SU-DHL-6 (cell line): ENCODE results near the gene NAP1L4.

ENCODE experiments used
- EZH2phosphoT487 ChIP-seq: fragments of 200-600 bp; sonication (generic), shearing (Covaris generic); conservative IDR thresholded peaks from 2 replicates; pipeline ENCODE4 v1.6.1; 2018; ENCODE audit warnings: mild to moderate bottlenecking, antibody characterized with exemption, low read length, moderate library complexity, mixed read lengths
- TF ChIP-seq, protein P1 (sequence below): fragments of 200-600 bp; sonication (generic); IDR thresholded peaks from one replicate; pipeline ENCODE4 v1.5.1; 2017; ENCODE audit warnings: antibody characterized with exemption, mild to moderate bottlenecking, low read length, moderate library complexity; ENCODE audit not compliant: insufficient read depth, poor library complexity, severe bottlenecking

DNA sequence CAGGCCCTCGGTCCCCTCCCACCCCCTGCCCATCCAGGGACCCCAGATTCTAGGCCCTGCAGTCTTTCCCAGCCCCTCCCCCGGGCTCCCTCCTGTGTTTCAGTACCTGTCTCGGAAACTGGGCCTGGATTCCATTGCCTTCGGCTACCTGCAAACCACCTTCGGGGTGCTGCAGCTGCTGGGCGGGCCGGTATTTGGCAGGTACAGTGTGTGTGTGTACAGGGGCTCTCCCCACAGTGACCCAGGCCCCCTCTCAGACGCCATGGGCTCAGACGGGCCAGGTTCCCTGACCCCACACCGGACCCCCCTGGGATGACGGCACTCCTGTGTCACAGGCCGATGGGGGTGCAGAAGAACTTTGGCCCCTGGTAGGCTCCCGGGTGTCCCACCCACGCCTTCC is 84.0 kb downstream of the NAP1L4 start:
- TF ChIP-seq, protein P1, sequence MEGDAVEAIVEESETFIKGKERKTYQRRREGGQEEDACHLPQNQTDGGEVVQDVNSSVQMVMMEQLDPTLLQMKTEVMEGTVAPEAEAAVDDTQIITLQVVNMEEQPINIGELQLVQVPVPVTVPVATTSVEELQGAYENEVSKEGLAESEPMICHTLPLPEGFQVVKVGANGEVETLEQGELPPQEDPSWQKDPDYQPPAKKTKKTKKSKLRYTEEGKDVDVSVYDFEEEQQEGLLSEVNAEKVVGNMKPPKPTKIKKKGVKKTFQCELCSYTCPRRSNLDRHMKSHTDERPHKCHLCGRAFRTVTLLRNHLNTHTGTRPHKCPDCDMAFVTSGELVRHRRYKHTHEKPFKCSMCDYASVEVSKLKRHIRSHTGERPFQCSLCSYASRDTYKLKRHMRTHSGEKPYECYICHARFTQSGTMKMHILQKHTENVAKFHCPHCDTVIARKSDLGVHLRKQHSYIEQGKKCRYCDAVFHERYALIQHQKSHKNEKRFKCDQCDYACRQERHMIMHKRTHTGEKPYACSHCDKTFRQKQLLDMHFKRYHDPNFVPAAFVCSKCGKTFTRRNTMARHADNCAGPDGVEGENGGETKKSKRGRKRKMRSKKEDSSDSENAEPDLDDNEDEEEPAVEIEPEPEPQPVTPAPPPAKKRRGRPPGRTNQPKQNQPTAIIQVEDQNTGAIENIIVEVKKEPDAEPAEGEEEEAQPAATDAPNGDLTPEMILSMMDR: no peak
- TF ChIP-seq EZH2phosphoT487: no peak
